GM12892 (cell line): ENCODE results near the gene DECR2.

Experiments used
- POLR2A ChIP-seq: IDR thresholded peaks from 2 replicates; pipeline ENCODE4 v1.6.1; 2011; ENCODE audit warnings: low read depth, low read length, control low read depth
- POLR2AphosphoS5 ChIP-seq: IDR thresholded peaks from 2 replicates; pipeline ENCODE4 v1.6.1; 2011; ENCODE audit warnings: low read depth, low read length, control low read depth

DNA sequence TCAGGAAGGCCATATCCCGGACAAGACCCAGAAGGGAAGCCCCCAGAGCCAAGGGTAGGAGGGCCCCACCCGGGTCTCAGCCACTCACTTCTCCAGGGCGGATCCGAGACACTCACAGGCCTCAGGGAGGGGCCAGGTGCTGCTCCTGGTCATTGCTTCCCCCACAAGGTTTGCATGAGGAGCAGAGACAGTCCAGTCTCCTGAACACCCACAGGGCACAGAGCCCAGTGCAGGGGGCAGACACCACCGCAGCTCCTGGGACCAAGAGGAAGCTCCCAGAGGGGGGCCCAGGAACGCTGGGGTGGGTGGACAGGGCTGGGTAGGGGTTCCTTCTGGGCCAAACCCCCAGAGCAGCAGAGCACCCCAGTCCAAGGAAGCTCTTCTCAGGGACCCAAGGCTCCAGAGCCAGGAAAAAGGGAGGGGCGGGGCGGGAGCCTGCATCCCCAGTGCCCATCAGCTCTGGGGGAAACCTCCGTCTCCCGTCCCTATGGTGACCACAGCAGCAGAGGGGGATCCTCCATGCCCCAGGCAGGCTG is 30.6 kb upstream of the DECR2 start:
- TF ChIP-seq POLR2AphosphoS5 (no peak), POLR2A (no peak)
